GM04504 (cell line): ENCODE measurements around the gene MC2R.
"Not testable (repeated sequence)": the region's sequence is repeated elsewhere in the genome, so short reads cannot be mapped to it uniquely, and the experiment has no call there.

ENCODE experiments used
- DNase-seq: peaks from one replicate; pipeline ENCODE4 v3.0.0-alpha.2; 2012; ENCODE audit warnings: low read depth

The MC2R gene

GRCh38 chr18:13893418-13893760 is 21.9 kb downstream of the MC2R start:
- DNase-seq: no peak

GRCh38 chr18:13892098-13892497 is 23.2 kb downstream of the MC2R start:
- no peak for DNase-seq

GRCh38 chr18:13890761-13891361 is 24.5 kb downstream of the MC2R start:
- no peak for DNase-seq

GRCh38 chr18:13889671-13890070 is 25.7 kb downstream of the MC2R start:
- DNase-seq: no peak

- DNase-seq: no peak
These were observed 27.1 kb downstream of the MC2R start for GRCh38 chr18:13888191-13888716.

GRCh38 chr18:13885009-13885408 is 30.3 kb downstream of the MC2R start:
- DNase-seq: no peak

- no peak for DNase-seq
These were observed 35.4 kb downstream of the MC2R start for GRCh38 chr18:13879937-13880336.

- no peak for DNase-seq
These were observed 35.8 kb downstream of the MC2R start for GRCh38 chr18:13879492-13879891.

GRCh38 chr18:13878857-13879256 is 36.5 kb downstream of the MC2R start:
- DNase-seq: no peak

- DNase-seq: no peak
These were observed 38.2 kb downstream of the MC2R start for GRCh38 chr18:13877157-13877556.

GRCh38 chr18:13874558-13874957 is 40.8 kb downstream of the MC2R start:
- no peak for DNase-seq

- no peak for DNase-seq
These were observed 42.4 kb downstream of the MC2R start for GRCh38 chr18:13872932-13873331.

- no peak for DNase-seq
These were observed 43.0 kb downstream of the MC2R start for GRCh38 chr18:13872373-13872772.

- DNase-seq: no peak
These were observed 43.6 kb downstream of the MC2R start for GRCh38 chr18:13871701-13872100.

- no peak for DNase-seq
These were observed 46.6 kb downstream of the MC2R start for GRCh38 chr18:13868501-13869271.

GRCh38 chr18:13862898-13863297 is 52.4 kb downstream of the MC2R start:
- DNase-seq: not testable (repeated sequence)

- DNase-seq: no peak
These were observed 65.5 kb downstream of the MC2R start for GRCh38 chr18:13849791-13850190.

GRCh38 chr18:13836559-13836958 is 78.8 kb downstream of the MC2R start:
- DNase-seq: no peak

GRCh38 chr18:13835202-13835601 is 80.1 kb downstream of the MC2R start:
- no peak for DNase-seq

GRCh38 chr18:13834496-13835015 is 80.8 kb downstream of the MC2R start:
- no peak for DNase-seq
